ENCODE data around the gene GNG11.

GRCh38 chr7:93889261-93889660, 32.3 kb upstream of the GNG11 start:
- TF ChIP-seq CTCF (IDR thresholded peaks at IDR 0.05) (no peak), REST (IDR thresholded peaks at IDR 0.05; ENCODE audit: insufficient read depth in 1 of 2, low read depth in 2 of 2, low read length in 1 of 2) (no peak), POLR2AphosphoS5 (IDR thresholded peaks at IDR 0.05; ENCODE audit: low read depth, low read length) (no peak), TCF7L2 (IDR thresholded peaks at IDR 0.05; ENCODE audit: low read depth, low read length) (no peak), SIN3A (IDR thresholded peaks at IDR 0.05; ENCODE audit: borderline replicate concordance, insufficient read depth, low read depth, low read length) (no peak)
